OCI-LY7 (cell line): ENCODE data around the gene SLC25A2. TPM values are rescaled to one million over a fixed set of nuclear protein-coding genes. Genes with fewer than 3 reads are reported as not detected.
"Not testable (repeated sequence)": the region's sequence is repeated elsewhere in the genome, so short reads cannot be mapped to it uniquely, and the experiment has no call there.

Source experiments
- BruUV-seq: library from RNA; stranded (reverse); fragments of 400-500 nt; replicated peaks from 2 replicates; lab custom pipeline; 2021; lab: Mats Ljungman, UMichigan
- CTCF ChIA-PET: fragments of 300-600 bp; sonication (Branson Sonifier 250); formaldehyde crosslinking; loops from one replicate; lab custom pipeline; 2022; ENCODE audit warnings: antibody characterized with exemption; ENCODE audit not compliant: unreplicated experiment; lab: Charles Lee
- POLR2A ChIA-PET: fragments of 300-600 bp; sonication (Branson Sonifier 250); formaldehyde crosslinking; loops from one replicate; lab custom pipeline; 2022; ENCODE audit warnings: antibody characterized with exemption; lab: Charles Lee
- DNase-seq: peaks from one replicate; pipeline ENCODE4 v3.0.0-alpha.2; 2015; ENCODE audit warnings: low spot score
- H2AFZ ChIP-seq: fragments of 200-600 bp; sonication (generic), shearing (Covaris generic); 2 replicates; pipeline ENCODE4 v1.6.1; 2014; ENCODE audit warnings: mild to moderate bottlenecking, antibody characterized with exemption, low read length, moderate library complexity
- H3K27ac ChIP-seq: fragments of 200-600 bp; sonication (generic); 2 replicates; pipeline ENCODE4 v1.5.1; 2014; ENCODE audit warnings: mixed run types, low read depth, mild to moderate bottlenecking, moderate library complexity, low read length, inconsistent platforms; ENCODE audit not compliant: poor library complexity, severe bottlenecking
- H3K36me3 ChIP-seq: fragments of 200-600 bp; sonication (generic); 2 replicates; pipeline ENCODE4 v1.6.1; 2014; ENCODE audit warnings: mild to moderate bottlenecking, antibody characterized with exemption, low read length, moderate library complexity, mixed read lengths; ENCODE audit not compliant: insufficient read depth
- H3K4me1 ChIP-seq: fragments of 200-600 bp; sonication (generic); 2 replicates; pipeline ENCODE4 v1.5.1; 2014; ENCODE audit warnings: mild to moderate bottlenecking, low read length; ENCODE audit not compliant: insufficient read depth, poor library complexity, severe bottlenecking
- H3K4me2 ChIP-seq: fragments of 200-600 bp; sonication (generic); 2 replicates; pipeline ENCODE4 v1.6.1; 2014; ENCODE audit warnings: mild to moderate bottlenecking, low read length
- H3K4me3 ChIP-seq: fragments of 200-600 bp; sonication (generic); 2 replicates; pipeline ENCODE4 v1.5.1; 2014; ENCODE audit warnings: mild to moderate bottlenecking, low read depth, low read length; ENCODE audit not compliant: poor library complexity, severe bottlenecking
- H3K79me2 ChIP-seq: fragments of 200-600 bp; sonication (generic); 2 replicates; pipeline ENCODE4 v1.6.1; 2016; ENCODE audit warnings: low read depth, mild to moderate bottlenecking, low read length, moderate library complexity, mixed read lengths; ENCODE audit not compliant: insufficient read depth
- H3K9me2 ChIP-seq: fragments of 200-600 bp; sonication (generic); 2 replicates; pipeline ENCODE4 v1.6.1; 2016; ENCODE audit warnings: mild to moderate bottlenecking, low read length, mixed read lengths; ENCODE audit not compliant: insufficient read depth
- H3K9me3 ChIP-seq: fragments of 200-600 bp; sonication (generic); 2 replicates; pipeline ENCODE4 v1.6.1; 2014; ENCODE audit warnings: mild to moderate bottlenecking, mixed run types, low read length, mixed read lengths
- H4K20me1 ChIP-seq: fragments of 200-600 bp; sonication (generic); 2 replicates; pipeline ENCODE4 v1.6.1; 2014; ENCODE audit warnings: mild to moderate bottlenecking, antibody characterized with exemption, low read length, moderate library complexity, mixed read lengths; ENCODE audit not compliant: insufficient read depth
- CTCF ChIP-seq: fragments of 200-600 bp; sonication (generic); conservative IDR thresholded peaks from 2 replicates; pipeline ENCODE4 v1.5.1; 2014; ENCODE audit warnings: mild to moderate bottlenecking, antibody characterized with exemption, low read length, moderate library complexity, mixed read lengths
- EZH2phosphoT487 ChIP-seq: fragments of 200-600 bp; sonication (generic); IDR thresholded peaks from 2 replicates; pipeline ENCODE4 v1.6.1; 2018; ENCODE audit warnings: low read depth, borderline replicate concordance, mild to moderate bottlenecking, mixed run types, antibody characterized with exemption, low read length, moderate library complexity, mixed read lengths
- intact Hi-C: fragments of 100-400 bp; cut with micrococcal nuclease; formaldehyde crosslinking; loops from one replicate; pipeline ENCODE4 v1.10.0; 2022; ENCODE audit not compliant: unreplicated experiment
- total RNA-seq, 2 experiments: library from RNA; depleted of rRNA in 1 of 2; stranded (reverse); fragments of >200 nt in 1 of 2; shearing (Covaris generic) in 1 of 2; gene quantifications; 2 replicates each; pipeline ENCODE4 v1.2.3, GENCODE V29; 2014 to 2022

SLC25A2 gene
- total RNA-seq, 2 experiments from 2014 or later = 0.16 to 1.6 TPM

DNA sequence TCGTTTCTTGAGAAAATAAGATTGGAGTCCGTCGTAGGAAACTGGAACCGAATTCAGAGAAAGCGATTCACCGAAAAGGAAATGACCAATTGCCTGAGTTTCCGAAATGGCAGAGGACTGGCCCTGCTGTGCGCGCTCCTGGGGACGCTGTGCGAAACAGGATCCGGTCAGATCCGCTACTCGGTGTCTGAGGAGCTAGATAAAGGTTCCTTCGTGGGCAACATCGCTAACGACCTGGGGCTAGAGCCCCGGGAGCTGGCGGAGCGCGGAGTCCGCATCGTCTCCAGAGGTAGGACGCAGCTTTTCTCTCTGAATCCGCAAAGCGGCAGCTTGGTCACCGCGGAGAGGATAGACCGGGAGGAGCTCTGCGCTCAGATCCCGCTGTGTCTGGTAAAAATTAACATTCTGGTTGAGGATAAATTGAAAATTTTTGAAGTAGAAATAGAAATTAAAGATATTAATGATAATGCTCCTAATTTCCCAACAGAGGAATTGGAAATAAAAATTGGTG, 40.2 kb upstream of the SLC25A2 start:
- intact Hi-C loops = no loop called here

GRCh38 chr5:141343242-141343952, 39.5 kb upstream of the SLC25A2 start, which contains the start of gene PCDHGA3:
PCDHGA3 (plus strand) TSS chr5:141343829; CDS start chr5:141344034, 205 bp downstream.
- H3K27ac ChIP-seq = no peak within 1 kb of the TSS
- TF ChIP-seq EZH2phosphoT487 = no peak
- TF ChIP-seq CTCF = peak; percentile 62
- no peaks in the 10 kb centered on the region for H3K36me3 ChIP-seq
- intact Hi-C loops = no loop called here
- H2AFZ ChIP-seq = no peak within 1 kb of the TSS
- H4K20me1 ChIP-seq = no peaks in the 10 kb centered on the region
- no peak within 1 kb of the TSS for H3K4me2 ChIP-seq
- ChIA-PET CTCF (interaction anchor here (1.3 kb wide), 1 partner anchor 23 kb away, joined by 3 read pairs; the partner anchor contains the start of gene TAF7), POLR2A (interaction anchor here (0.7 to 1.4 kb wide), 2 partner anchors 32 to 37 kb away, joined by 3 read pairs; no protein-coding TSS in a partner anchor)
- no TSS peak for BruUV-seq
- H3K9me3 ChIP-seq = no peaks in the 10 kb centered on the region
- H3K79me2 ChIP-seq = no peaks in the 10 kb centered on the region
- H3K4me1 ChIP-seq = no peaks in the 10 kb centered on the region
- no peak within 1 kb of the TSS for H3K4me3 ChIP-seq
- DNase-seq = peak; percentile 17
- H3K9me2 ChIP-seq = no peaks in the 10 kb centered on the region

More for the DNA sequence above, 40.2 kb upstream of the SLC25A2 start:
- Histone ChIP-seq H3K4me1 (no peaks in the 10 kb centered on the region), H4K20me1 (no peaks in the 10 kb centered on the region), H3K27ac (no peak overlapping the region), H3K9me2 (no peaks in the 10 kb centered on the region), H2AFZ (no peak overlapping the region), H3K36me3 (no peaks in the 10 kb centered on the region), H3K9me3 (no peaks in the 10 kb centered on the region), H3K4me2 (no peak overlapping the region), H3K4me3 (no peak overlapping the region), H3K79me2 (no peaks in the 10 kb centered on the region)
- DNase-seq = no peak
- POLR2A ChIA-PET = no interaction called here
- no peak for TF ChIP-seq EZH2phosphoT487
- TF ChIP-seq CTCF = no peak; the same call in 1 of the 2 replicates
- no TSS peak for BruUV-seq
- CTCF ChIA-PET = no interaction called here

DNA sequence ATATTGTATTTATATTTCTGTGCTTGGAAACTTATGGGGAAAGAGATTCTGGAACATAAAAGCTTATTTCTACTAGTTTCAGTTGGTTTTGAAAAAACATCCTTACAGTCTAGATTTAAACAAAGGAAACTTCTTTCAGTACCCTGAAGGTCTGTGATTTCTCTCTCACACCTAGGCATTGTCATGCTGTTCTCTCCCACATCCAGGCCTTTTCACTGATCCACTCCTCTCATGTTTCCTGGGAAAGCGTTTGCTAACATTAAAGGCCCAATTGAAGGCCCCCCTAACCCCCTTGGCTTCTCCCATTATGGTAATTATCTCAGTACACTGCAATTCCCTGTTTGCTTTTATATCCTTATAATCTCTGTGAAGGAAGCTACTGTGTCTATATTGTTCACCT, 38.9 kb upstream of the SLC25A2 start:
- CTCF ChIA-PET = interaction anchor here (1.3 kb wide), 1 partner anchor 22 kb away, joined by 3 read pairs; the partner anchor contains the start of gene TAF7
- Histone ChIP-seq H3K79me2 (no peaks in the 10 kb centered on the region), H2AFZ (no peak overlapping the region), H3K9me3 (no peaks in the 10 kb centered on the region), H3K27ac (no peak overlapping the region), H4K20me1 (no peaks in the 10 kb centered on the region), H3K36me3 (no peaks in the 10 kb centered on the region), H3K4me2 (no peak overlapping the region), H3K4me3 (no peak overlapping the region), H3K9me2 (no peaks in the 10 kb centered on the region), H3K4me1 (no peaks in the 10 kb centered on the region)
- TF ChIP-seq CTCF = no peak
- no peak for TF ChIP-seq EZH2phosphoT487
- BruUV-seq = no TSS peak
- DNase-seq = no peak
- intact Hi-C loops = no loop called here
- POLR2A ChIA-PET = interaction anchor here (0.7 to 1.4 kb wide), 2 partner anchors 31 to 37 kb away, joined by 3 read pairs; no protein-coding TSS in a partner anchor

GRCh38 chr5:141340781-141341354, 37.0 kb upstream of the SLC25A2 start:
- H3K79me2 ChIP-seq, H3K36me3 ChIP-seq, H3K9me3 ChIP-seq, H3K4me3 ChIP-seq, H2AFZ ChIP-seq, BruUV-seq, H3K27ac ChIP-seq, H3K4me2 ChIP-seq, POLR2A ChIA-PET, DNase-seq, H4K20me1 ChIP-seq, CTCF ChIA-PET, H3K4me1 ChIP-seq, H3K9me2 ChIP-seq, intact Hi-C loops: not testable (repeated sequence)
